Stimulated activated CD8-positive, alpha-beta memory T cell treated with anti-CD3 and anti-CD28 coated beads, Interleukin-7, amount 100 ng/mL, for 1 hour (primary cell): ENCODE data around the gene FHAD1.
"Not testable (repeated sequence)": the region's sequence is repeated elsewhere in the genome, so short reads cannot be mapped to it uniquely, and the experiment has no call there.

Experiments used
- DNase-seq, 2 donors: peaks; one replicate each; pipeline ENCODE4 v3.0.0-alpha.2; 2020; ENCODE audit warnings: low read depth in 2 of 2

Gene FHAD1

DNA sequence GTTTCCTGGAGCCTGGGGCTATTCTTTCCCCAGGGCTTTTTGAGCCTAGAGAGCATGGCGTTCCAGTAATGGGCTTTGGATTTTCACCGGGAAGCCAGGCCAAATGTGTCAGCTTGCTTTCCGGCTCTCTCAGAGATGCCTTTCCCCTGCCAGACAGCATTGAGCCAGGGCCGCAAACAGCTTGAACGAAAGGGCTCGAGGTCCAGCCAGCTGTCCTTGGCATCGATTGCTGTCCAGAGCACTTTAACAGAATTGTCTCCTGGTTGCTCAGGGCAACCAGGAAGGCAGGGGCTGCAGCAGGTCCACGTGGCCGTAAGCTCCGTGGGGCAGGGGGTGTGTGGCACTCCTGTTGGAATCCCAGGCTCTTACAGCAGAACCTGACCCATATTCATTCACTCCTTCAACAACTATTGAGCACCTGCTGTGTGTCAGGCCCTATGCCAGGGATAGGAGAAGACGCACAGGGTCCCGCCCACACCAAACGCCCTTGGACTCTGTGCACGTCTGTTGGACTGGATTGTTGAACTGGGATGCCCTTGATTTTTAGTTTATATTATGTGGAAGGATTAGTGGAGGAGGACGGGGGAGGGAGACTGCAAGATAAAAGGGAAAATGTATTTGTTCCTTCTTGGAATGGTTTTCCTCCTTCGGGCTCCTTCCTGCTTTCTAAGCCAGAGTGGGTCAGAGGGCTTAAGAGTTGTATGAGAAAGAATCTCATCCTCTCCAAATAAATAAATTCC is 123.9 kb downstream of the FHAD1 start:
- DNase-seq, result no peak

DNA sequence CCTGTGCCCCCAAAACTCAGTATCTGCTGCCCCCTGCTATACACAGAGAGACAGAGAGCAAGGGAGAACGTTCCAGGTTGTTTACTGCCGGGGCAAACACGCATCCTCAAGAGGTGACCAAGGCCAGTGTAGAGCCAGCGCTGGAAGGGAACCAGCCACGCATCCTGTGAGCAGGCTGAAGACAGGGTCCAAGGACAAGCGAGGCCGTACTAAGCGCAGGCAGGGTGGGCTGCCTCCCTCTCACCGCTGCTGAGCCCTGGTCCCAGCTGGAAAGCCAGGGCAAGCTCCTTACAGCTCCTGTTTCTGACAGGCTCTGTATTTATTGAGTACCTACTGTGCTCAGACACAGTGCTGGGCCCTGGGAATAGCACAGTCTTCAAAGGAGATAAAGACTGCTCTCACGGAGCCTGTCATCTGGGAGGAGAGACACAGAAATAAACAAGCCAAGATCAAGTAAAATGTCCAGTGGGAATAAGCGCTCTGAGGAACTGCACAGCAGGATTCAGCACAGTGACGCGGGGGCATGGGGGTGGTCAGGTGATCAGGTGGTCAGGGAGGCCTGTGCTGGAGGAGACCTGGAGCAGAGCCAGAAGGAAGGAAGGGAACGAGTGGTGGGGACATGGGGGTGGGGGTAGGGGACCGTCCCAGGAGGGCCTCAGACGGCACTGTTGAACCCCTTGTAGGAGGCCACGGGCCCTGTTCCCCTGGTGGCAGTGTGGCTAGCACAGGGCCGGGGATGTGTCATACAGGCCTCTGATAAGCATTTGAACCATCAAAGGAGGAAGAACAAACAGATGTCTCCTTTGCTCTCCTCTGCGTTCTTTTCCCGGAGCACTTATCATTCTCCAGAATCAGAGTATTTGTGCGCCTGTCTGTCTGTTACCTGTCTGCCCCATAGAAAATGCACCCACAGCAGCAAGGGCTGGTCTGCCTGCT is 124.9 kb downstream of the FHAD1 start:
- DNase-seq, result no peak

DNA sequence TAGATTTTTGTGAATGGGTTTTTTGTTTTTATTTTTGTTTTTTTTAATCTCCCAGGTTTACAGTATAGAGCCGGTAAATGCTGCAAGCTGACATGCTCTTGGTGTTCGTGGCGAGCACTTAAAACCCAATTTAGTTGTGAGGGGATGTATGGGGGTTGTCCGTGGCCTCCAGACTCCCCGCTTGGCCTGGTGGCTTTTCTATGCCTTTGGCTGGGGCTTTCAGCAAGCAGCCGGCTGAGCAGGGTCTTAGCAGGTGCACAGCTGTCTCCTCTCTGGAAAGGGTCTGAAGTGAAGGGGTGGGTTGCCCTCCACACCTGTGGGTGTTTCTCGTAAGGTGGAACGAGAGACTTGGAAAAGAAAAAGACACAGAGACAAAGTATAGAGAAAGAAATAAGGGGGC is 131.7 kb downstream of the FHAD1 start:
- no peak for DNase-seq

DNA sequence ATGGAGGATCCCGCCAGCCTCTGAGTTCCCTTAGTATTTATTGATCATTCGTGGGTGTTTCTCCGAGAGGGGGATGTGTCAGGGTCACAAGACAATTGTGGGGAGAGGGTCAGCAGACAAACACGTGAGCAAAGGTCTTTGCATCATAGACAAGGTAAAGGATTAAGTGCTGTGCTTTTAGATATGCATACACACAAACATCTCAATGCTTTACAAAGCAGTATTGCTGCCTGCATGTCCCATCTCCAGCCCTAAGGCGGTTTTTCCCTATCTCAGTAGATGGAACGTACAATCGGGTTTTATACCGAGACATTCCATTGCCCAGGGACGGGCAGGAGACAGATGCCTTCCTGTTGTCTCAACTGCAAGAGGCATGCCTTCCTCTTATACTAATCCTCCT is 132.1 kb downstream of the FHAD1 start:
- not testable (repeated sequence) for DNase-seq

DNA sequence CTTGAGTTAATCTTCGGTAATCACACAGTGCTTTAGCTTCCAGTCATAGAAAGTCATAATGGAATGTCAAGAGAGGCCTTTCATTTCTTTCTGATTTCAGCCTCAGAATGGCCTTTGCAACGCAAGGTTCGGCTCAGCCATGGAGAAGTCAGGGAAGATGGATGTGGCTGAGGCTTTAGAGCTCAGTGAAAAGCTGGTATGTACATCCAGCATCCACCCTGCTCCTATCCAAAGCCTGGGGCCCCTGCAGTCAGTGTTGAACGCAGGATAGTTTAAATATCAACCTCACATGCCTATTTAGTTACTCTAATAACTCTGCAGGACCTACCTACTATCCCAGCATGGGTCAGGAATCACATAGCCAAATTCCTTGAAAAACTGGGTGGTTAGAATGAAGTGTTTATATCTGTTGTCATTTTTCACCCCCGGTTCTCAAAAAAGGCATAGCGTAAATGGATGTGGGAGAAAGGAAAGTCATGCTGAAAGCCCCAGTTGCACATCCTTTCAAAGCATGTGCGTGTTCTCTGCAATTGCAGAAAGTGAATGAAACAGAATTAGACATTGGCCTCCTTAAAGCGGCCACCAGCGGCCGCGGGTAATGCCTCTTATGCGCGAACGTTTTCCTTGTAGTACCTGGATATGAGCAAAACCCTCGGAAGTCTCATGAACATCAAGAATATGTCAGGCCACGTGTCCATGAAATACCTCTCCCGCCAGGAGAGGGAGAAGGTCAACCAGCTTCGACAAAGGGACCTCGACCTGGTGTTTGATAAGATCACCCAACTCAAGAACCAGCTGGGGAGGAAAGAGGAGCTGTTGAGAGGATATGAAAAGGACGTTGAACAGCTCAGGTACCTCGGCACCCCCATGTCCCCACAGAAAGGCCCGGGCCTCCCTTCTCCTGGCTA is 133.8 kb downstream of the FHAD1 start:
- DNase-seq, result no peak

DNA sequence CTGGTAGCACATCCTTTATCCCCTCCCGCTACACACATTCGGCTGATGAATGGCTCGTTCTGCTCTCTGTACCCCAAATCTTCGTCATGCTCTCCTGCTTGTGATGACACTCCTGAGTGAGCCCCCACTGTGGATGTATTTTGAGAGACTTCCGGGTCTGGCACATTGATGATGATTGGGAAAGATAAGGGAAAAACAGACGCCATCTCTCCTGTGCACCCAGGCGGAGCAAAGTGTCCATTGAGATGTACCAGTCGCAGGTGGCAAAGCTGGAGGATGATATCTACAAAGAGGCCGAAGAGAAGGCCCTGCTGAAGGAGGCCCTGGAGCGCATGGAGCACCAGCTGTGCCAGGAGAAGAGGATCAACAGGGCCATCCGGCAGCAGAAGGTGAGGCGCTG is 134.8 kb downstream of the FHAD1 start:
- DNase-seq, result no peak

DNA sequence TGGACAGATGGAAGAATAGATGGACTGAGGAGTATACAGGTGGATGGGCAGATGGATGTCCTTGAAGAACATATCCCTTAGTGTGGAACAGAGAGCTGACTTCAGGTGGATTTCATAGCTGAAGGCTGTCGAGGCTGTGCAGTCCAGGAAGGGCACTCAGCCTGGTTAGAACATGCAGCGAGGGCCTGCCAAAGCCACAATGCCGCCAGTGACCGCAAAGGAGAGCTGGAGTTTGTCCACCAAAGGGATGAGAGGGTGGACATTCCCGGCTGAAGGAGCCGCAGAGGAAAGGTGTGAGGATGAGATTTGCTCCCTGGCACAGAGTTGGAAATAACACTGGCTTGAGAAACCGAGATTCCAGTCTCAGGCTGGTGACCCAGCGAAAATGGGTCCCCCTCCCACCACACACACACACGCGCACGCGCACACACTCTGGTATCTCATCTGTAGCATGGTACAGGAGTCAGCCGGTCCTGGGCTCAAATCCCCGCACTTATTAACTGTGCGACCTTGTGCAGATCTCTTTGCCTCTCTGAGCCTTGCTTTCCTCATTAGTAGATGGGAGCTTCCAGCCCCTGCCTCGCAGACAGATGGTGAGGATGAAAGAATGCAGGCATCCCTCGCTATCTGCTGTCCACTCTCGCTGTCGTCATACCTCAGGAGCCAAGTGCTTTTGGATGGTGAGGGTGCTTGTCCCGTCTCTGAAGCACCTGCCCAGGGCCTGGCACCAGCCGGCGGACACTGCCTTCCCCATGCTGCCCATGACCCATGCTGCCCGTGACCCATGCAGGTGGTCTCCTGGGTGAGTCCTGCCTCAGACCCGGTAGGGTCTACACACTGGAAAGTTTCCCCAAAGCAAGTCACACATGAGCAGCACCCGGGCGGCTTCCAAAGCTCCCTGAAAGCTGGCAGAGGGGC is 135.8 kb downstream of the FHAD1 start:
- DNase-seq, result no peak

DNA sequence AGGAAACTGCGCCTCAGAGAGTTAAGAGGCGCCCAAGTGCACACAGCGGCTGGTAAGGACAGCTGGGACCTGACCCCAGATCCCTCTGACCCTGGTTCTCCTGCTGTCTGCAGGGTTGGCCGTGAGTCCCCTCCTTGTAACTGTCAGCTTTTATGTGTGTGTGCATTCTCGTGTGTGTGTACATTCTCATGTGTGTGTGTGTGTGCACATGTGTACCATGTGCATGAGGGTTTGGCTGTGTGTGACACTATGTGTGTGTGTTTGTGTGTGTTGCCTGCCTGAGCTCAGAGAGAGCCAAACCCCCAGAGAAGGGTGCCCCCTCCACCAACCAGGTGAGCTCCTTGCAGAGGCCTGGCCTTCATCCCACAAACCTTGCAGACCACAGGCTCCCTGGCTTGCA is 136.8 kb downstream of the FHAD1 start:
- no peak for DNase-seq

DNA sequence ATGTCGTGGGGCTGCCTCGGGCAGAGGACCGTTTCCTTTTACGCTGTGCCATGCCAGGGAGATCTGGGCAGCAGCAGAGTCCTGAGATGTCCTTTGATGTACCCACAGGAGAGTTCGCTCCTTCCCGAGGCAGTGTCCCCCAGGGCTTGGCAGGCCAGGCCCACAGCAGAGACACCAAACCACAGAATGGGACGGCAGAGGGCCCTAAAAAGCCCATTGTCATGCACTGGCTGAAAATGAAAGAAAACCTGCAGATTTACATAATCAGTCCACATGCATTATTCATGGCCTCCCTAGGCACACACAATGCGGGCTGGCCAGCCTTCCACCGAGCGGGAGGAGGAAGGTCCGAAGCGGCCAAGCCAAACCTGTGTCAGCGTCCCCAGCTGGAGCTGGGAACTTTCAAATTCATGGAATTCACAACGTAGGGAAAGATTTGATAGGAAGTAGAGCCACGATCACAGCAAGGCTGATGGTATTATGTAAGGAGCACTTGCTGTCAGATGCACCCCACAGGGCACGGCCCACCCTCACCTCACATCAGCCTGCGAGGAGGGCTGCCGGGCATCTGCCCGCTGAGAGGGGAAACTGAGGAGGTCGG is 137.4 kb downstream of the FHAD1 start:
- no peak for DNase-seq

DNA sequence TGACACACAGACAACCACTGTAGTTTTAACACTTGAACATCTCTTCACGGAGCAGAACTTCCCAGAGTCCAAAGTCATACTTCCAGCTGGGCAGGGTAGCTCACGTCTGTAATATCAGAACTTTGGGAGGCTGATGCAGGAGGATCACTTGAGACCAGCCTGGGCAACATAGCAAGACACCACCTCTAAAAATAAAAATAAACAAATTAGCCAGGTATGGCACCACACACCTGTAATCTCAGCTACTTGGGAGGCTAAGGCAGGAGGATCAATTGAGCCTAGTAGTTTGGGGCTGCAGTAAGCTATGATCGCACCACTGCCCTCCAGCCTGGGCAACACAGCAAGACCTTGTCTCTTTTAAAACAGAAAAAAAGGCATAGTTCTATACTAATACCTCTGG is 138.4 kb downstream of the FHAD1 start:
- DNase-seq, result no peak

DNA sequence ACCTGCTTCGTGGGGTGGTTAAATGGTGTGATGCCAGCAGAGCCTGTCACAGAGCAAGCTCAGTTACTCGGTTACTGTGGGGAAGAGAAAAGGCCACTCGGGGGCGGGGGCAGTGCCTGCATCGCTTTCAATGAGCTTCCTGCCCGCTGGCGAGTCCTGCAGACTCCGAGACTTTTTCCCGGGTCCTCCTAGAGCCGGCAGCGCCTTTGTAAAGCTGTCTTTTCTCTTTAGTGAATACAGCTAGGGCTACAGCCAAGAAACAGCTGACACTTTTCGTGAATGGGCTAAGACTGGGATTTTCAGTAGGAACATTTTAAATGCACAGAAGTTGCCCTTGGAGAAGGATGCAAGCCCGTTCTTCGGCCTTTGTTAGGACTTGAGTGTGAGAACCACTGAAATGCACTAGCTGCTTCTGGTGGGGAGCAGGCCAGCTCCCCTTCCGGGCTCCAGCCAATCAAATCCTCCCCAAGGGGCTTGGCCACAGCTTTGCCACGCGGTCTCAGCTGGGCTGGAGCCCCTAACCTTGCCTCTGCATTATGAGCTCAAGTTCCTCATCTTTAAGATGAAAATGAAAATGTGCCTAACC is 139.2 kb downstream of the FHAD1 start:
- DNase-seq, result no peak

DNA sequence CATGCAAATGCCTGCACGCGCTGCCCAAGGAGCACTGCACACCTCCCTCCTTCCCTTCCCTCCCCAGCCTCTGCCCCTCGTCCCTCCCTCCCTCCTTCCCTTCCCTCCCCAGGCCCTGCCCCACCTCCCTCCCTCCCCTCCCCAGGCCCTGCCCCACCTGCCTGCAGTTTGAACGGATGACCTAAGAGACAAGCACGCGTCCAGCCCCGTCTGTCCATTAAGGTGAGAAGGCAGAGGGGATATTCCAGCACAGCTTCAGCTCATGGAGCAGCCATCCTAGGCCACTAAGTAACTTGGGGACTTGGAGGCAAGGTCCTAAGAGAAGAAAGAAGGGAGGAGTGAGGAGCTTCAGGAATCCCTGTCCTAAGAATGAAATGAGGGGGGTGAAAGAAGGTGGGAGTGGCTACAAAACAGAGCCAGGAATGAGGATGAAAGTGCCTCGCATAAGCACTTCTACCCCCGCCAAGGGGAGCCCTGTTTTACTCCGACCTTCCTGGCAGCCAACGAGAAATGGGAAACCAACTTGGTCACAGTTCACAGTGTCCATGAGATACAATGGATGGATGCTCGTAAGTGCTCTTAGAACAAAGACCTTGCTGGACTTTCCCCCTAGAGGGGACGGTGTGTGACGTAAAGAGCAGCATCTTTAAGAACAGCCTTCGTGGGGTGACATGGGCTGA is 141.3 kb downstream of the FHAD1 start:
- DNase-seq, result no peak

DNA sequence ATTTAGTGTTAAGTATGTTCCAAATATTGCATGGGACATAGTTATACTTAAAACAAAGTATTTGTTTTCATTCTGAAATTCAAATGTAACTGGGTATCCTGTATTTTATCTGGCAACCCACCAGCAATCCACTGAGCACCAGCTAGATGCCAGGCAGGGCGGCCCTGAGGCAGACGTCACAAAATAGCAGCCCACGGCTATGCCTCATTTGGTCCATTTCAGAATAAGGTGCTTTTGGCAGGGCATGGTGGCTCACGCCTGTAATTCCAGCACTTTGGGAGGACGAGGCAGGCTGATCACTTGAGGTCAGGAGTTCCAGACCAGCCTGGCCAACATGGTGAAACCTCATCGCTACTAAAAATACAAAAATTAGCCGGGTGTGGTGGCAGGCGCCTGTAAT is 142.8 kb downstream of the FHAD1 start:
- not testable (repeated sequence) for DNase-seq

DNA sequence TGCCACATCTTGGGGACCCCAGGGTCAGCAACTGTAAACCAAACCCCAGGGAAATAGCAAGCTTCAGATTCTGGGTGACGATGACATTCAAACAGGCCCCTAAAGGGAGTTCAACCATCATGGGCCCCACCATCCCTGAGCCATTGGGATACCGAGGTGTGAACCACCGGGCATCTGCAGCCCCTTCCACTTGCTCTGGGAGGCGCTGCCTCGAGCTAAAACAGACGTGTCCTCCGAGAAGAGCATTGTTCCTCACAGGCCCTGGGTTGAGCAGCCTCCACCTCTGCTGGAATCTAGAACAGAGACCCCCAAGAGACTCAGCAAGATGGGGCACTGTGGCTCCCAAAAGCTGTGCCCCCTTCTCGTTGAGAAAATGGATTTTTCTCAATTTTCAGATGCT is 143.6 kb downstream of the FHAD1 start:
- DNase-seq, result no peak

DNA sequence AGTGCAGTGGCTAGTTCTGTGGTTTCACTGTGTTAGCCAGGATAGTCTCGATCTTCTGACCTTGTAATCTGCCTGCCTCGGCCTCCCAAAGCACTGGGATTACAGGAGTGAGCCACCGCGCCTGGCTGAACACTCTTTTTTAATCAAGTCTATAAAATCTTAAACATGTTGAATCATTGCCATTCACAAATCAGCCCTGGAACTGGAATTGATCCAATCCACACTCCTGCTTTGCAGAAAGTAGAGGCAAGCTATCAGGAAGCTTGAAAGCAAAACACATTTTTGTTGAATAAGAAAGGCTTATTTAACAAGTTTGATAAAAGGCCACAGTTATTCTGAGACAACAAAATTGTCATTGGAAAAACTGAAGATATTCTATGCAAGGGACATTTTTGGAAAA is 144.3 kb downstream of the FHAD1 start:
- DNase-seq, result no peak

DNA sequence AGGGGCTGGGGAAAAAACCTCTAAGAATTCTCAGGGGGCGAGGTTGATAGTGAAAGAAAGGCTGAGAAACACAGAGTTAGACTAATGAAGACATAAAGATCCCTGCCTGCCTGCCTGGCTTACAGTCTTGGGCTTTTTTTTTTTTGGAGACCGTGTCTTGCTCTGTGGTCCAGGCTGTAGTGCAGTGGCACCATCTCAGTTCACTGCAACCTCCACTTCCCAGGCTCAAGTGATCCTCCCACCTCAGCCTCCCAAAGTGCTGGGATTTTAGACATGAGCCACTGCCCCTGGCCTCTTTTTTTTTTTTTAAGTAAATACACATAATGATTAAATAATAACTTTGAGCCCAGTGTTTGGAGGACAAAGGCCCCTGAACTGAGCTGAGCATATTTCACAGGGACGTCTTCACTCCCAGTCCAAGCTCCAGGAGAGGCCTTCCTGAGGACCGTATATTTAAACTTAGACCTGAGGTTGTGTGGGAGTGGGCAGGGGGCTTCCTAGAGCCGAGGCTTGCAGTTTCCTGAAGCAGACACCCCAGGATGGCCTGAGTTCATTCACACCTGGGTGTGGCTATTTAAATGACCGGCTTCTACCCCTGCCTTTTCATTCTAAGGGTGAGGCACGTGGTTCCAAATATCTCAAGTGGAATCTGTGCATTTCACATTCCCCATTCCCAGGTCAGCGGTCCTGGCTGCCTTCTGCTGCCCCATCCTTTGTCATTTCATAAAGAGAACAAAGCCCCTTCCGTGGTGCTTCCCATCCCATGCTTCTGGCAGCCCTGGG is 146.6 kb downstream of the FHAD1 start:
- DNase-seq, result no peak

DNA sequence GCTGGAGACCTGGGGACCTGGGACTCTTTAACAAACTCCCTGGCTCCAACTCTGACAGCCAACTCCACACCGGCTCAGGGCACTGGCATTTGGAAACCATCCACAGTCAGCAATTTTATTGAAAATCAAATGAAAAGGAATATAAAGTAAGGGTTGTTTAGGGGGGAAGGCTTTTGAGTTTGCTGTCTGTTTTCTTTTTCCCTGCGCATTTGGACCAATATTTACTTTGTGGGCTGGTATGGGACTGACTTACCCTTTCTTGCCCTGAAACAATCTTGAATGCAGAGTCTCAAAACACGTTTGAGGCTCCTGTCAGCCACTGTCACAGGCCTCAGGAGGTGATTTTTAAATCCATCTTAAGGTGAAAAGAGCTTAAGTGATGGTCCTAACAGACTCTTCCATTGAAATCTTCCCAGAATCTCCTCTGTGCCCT is 147.3 kb downstream of the FHAD1 start:
- no peak for DNase-seq

DNA sequence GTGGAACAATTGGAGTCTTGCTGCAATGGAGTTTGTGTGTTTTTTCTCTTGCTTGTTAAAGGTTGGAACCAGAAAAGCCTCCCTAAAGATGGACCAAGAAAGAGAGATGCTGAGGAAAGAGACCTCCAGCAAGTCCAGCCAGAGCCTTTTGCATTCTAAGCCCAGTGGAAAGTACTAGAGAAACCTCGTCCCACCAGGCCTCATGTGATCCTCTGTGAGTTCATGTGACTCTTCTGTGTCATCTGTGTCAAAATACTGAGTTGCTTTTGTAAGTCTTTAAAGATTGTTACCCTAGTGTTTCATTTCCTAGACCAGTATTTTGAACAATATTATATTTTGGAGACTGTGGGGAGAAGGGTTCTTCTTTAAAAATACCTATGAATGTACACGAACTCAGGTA is 150.2 kb downstream of the FHAD1 start:
- no peak for DNase-seq

DNA sequence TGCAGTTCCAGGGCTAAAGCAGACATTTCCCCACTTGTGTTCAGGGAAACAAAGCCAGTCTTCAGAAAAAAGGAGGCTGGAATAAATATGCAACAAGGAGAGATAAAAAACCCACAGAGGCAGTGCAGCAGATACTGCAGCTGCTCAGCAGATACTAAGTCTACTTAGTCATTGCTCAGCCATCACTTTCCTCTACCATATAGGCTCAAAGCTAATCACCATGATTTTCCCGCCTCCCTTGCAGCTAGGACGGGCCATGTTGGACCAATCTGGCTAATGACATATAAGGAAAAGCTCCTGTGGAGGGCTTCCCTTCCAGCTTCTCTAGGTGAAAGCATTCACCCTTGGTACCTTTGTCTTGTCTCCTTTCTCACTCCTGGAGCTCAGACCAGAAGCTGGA is 152.7 kb downstream of the FHAD1 start:
- no peak for DNase-seq
